Breast epithelium (tissue), 3 donors: ENCODE measurements around the gene SLAIN2.

ENCODE experiments used
- POLR2AphosphoS5 ChIP-seq, 3 donors: sonication (generic); formaldehyde crosslinking; IDR thresholded peaks; one replicate each; pipeline ENCODE4 v1.6.1; 2017; ENCODE audit warnings: antibody characterized with exemption in 3 of 3
- TF ChIP-seq, protein P1 (sequence below), 3 donors: fragments of 450-650 bp; IDR thresholded peaks; one replicate each; pipeline ENCODE4 v1.5.1; 2016 to 2017; ENCODE audit warnings: antibody characterized with exemption in 3 of 3, mild to moderate bottlenecking in 3 of 3, moderate library complexity in 3 of 3

DNA sequence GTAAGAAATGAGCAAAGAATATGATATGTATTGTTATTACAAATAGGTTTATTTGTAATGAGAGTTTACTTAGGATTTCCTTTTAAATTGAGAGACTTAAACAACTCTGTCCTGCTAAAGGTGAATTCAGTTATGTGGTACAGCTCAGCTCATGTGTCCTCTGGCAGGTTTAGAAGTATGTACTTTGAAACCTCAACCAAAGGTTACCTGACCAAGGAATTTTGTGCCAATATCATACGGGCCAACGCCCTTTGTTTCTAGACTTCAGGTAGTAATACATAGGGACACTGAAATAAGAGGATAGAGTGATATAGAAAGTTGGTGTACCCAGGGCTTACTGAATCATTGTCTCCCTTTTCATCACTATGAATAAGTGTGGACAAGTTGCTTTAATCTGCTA, 25.7 kb downstream of the SLAIN2 start:
- TF ChIP-seq, protein P1, sequence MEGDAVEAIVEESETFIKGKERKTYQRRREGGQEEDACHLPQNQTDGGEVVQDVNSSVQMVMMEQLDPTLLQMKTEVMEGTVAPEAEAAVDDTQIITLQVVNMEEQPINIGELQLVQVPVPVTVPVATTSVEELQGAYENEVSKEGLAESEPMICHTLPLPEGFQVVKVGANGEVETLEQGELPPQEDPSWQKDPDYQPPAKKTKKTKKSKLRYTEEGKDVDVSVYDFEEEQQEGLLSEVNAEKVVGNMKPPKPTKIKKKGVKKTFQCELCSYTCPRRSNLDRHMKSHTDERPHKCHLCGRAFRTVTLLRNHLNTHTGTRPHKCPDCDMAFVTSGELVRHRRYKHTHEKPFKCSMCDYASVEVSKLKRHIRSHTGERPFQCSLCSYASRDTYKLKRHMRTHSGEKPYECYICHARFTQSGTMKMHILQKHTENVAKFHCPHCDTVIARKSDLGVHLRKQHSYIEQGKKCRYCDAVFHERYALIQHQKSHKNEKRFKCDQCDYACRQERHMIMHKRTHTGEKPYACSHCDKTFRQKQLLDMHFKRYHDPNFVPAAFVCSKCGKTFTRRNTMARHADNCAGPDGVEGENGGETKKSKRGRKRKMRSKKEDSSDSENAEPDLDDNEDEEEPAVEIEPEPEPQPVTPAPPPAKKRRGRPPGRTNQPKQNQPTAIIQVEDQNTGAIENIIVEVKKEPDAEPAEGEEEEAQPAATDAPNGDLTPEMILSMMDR (IDR thresholded peaks at IDR 0.05) = no peak
- no peak for TF ChIP-seq POLR2AphosphoS5 (IDR thresholded peaks at IDR 0.05)
